IPS-NIHi7 (cell line): Measurements from ENCODE around the gene PRAC1.
A peak's percentile ranks its signal among the peaks of the same experiment; 100 is the strongest.
"Not testable (repeated sequence)": the region's sequence is repeated elsewhere in the genome, so short reads cannot be mapped to it uniquely, and the experiment has no call there.

ENCODE experiments used
- DNase-seq: peaks from one replicate; pipeline ENCODE4 v3.0.0; 2012; ENCODE audit warnings: mixed read lengths; ENCODE audit errors: extremely low spot score

Gene PRAC1

GRCh38 chr17:48726916-48727286 is 4.6 kb upstream of the PRAC1 start:
- DNase-seq: no peak

GRCh38 chr17:48726114-48726915 is 4.0 kb upstream of the PRAC1 start:
- DNase-seq: no peak

GRCh38 chr17:48725288-48726064 is 3.2 kb upstream of the PRAC1 start:
- DNase-seq: no peak

- no peak for DNase-seq
Observed at GRCh38 chr17:48725004-48725287, 2.6 kb upstream of the PRAC1 start.

- no peak for DNase-seq
Observed at GRCh38 chr17:48724251-48725003, 2.1 kb upstream of the PRAC1 start.

GRCh38 chr17:48723423-48724250 is 1.3 kb upstream of the PRAC1 start:
- DNase-seq: no peak

- no peak for DNase-seq
Observed at GRCh38 chr17:48722915-48723422, 651 bp upstream of the PRAC1 start, which contains the start of gene PRAC2. Gene PRAC2, plus strand, starts transcription at chr17:48723185. Its CDS starts 1,226 bp downstream, at chr17:48724411.

GRCh38 chr17:48721009-48721402 is 1.3 kb downstream of the PRAC1 start:
- DNase-seq: no peak

- DNase-seq: no peak
Observed at GRCh38 chr17:48720266-48721008, 1.9 kb downstream of the PRAC1 start.

- DNase-seq: peak; percentile 84
Observed at GRCh38 chr17:48719642-48720265, 2.6 kb downstream of the PRAC1 start.

- peak; percentile 56 for DNase-seq
Observed at GRCh38 chr17:48718761-48719641, 3.3 kb downstream of the PRAC1 start.

GRCh38 chr17:48718227-48718760 is 4.0 kb downstream of the PRAC1 start:
- DNase-seq: no peak

GRCh38 chr17:48717367-48718226 is 4.7 kb downstream of the PRAC1 start:
- DNase-seq: no peak

GRCh38 chr17:48716549-48716948 is 5.8 kb downstream of the PRAC1 start:
- not testable (repeated sequence) for DNase-seq

GRCh38 chr17:48715496-48716399 is 6.6 kb downstream of the PRAC1 start:
- DNase-seq: no peak

- no peak for DNase-seq
Observed at GRCh38 chr17:48711128-48711527, 11.2 kb downstream of the PRAC1 start.
